Neural progenitor cell (in vitro differentiated cells): ENCODE measurements around the gene SPIN4.
"Not testable (repeated sequence)": the region's sequence is repeated elsewhere in the genome, so short reads cannot be mapped to it uniquely, and the experiment has no call there.

Experiments
- EZH2phosphoT487 ChIP-seq: fragments of 200-600 bp; sonication (generic); IDR thresholded peaks from 2 replicates; pipeline ENCODE4 v1.6.1; 2017; ENCODE audit warnings: antibody characterized with exemption
- TF ChIP-seq, protein P1 (sequence below): fragments of 200-600 bp; sonication (generic); IDR thresholded peaks from 2 replicates; pipeline ENCODE4 v1.5.1; 2017; ENCODE audit warnings: antibody characterized with exemption, mild to moderate bottlenecking

DNA sequence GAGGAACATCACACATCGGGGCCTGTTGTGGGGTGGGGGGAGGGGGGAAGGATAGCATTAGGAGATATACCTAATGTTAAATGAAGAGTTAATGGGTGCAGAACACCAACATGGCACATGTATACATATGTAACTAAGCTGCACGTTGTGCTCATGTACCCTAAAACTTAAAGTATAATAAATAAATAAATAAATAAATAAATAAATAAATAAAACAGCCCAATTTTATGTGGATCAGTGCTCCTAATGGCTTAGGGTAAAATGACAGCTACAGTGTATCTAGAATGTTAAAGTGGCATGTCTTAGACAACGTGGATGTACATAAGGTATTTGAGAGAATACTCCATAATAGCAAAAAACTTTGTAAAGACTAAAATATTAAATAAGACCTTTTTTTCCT lies 21.9 kb upstream of the SPIN4 start:
- not testable (repeated sequence) for TF ChIP-seq EZH2phosphoT487
- TF ChIP-seq, protein P1, sequence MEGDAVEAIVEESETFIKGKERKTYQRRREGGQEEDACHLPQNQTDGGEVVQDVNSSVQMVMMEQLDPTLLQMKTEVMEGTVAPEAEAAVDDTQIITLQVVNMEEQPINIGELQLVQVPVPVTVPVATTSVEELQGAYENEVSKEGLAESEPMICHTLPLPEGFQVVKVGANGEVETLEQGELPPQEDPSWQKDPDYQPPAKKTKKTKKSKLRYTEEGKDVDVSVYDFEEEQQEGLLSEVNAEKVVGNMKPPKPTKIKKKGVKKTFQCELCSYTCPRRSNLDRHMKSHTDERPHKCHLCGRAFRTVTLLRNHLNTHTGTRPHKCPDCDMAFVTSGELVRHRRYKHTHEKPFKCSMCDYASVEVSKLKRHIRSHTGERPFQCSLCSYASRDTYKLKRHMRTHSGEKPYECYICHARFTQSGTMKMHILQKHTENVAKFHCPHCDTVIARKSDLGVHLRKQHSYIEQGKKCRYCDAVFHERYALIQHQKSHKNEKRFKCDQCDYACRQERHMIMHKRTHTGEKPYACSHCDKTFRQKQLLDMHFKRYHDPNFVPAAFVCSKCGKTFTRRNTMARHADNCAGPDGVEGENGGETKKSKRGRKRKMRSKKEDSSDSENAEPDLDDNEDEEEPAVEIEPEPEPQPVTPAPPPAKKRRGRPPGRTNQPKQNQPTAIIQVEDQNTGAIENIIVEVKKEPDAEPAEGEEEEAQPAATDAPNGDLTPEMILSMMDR = not testable (repeated sequence)
